AG09309 (cell line): ENCODE results near the gene KIF14.

ENCODE experiments used
- DNase-seq: peaks from one replicate; pipeline ENCODE4 v3.0.0-alpha.2; 2010; ENCODE audit warnings: low read depth
- H3K4me3 ChIP-seq: 2 replicates; pipeline ENCODE4 v1.5.1; 2011; ENCODE audit warnings: mild to moderate bottlenecking, low read depth, low read length, moderate library complexity; ENCODE audit not compliant: control insufficient read depth
- TF ChIP-seq, protein P1 (sequence below): IDR thresholded peaks from 2 replicates; pipeline ENCODE4 v1.5.1; 2011; ENCODE audit warnings: mild to moderate bottlenecking, low read depth, low read length, inconsistent platforms; ENCODE audit not compliant: insufficient read depth, control insufficient read depth; ENCODE audit errors: missing control alignments

The KIF14 gene

DNA sequence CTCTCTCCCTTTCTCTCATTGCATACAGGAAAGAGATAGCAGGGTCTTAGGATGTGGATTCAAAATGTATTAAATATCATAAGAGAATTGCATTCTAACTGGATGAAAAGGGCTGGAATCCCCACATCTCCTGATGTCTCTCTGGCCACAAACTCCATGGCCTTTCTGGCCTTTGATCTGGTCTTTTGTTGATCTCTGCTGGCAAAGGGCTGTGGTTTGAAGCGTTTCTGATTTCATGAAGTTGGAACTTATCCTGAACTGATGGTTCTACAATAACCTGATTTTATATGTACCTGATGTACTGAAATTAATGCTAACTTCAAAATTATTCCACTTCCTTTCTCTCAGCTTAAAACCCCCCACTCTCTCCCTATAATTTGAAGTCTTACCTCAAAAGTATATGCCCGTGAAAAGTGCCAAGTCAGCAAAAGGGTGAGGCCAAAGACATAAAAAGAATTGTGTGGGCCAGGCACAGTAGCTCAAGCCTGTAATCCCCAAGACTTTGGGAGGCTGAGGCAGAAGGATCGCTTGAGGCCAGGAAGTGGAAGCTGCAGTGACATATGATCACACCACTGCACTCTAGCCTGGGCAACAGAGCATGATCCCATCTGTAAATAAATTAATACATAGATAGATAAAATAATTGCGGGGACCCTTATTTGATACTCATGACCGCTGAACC lies 6.4 kb upstream of the KIF14 start:
- DNase-seq = no peak
- TF ChIP-seq, protein P1, sequence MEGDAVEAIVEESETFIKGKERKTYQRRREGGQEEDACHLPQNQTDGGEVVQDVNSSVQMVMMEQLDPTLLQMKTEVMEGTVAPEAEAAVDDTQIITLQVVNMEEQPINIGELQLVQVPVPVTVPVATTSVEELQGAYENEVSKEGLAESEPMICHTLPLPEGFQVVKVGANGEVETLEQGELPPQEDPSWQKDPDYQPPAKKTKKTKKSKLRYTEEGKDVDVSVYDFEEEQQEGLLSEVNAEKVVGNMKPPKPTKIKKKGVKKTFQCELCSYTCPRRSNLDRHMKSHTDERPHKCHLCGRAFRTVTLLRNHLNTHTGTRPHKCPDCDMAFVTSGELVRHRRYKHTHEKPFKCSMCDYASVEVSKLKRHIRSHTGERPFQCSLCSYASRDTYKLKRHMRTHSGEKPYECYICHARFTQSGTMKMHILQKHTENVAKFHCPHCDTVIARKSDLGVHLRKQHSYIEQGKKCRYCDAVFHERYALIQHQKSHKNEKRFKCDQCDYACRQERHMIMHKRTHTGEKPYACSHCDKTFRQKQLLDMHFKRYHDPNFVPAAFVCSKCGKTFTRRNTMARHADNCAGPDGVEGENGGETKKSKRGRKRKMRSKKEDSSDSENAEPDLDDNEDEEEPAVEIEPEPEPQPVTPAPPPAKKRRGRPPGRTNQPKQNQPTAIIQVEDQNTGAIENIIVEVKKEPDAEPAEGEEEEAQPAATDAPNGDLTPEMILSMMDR = no peak
- H3K4me3 ChIP-seq = no peak overlapping the region

DNA sequence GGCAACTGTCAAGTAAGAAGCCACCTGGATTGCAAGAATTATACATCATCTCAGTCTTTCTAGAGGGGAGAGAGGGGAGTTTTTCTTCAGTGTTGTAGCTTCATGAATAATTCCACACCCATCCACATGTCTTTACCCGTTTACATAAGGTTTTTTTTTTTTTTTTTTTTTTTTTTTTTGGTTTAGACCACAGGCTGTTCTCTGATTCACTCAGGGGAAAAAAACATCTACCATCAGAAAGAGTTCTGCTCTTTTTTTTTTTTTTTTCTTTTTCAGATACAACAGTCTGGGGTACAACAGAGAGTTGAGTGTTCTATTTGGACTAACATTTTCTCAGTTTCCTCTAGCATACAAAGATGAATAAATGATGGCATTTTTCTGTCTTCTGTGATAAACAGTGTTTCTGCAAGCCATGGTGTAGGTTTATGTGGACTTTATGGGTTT lies 4.9 kb upstream of the KIF14 start:
- DNase-seq = no peak
- TF ChIP-seq, protein P1 = no peak
- no peak overlapping the region for H3K4me3 ChIP-seq

DNA sequence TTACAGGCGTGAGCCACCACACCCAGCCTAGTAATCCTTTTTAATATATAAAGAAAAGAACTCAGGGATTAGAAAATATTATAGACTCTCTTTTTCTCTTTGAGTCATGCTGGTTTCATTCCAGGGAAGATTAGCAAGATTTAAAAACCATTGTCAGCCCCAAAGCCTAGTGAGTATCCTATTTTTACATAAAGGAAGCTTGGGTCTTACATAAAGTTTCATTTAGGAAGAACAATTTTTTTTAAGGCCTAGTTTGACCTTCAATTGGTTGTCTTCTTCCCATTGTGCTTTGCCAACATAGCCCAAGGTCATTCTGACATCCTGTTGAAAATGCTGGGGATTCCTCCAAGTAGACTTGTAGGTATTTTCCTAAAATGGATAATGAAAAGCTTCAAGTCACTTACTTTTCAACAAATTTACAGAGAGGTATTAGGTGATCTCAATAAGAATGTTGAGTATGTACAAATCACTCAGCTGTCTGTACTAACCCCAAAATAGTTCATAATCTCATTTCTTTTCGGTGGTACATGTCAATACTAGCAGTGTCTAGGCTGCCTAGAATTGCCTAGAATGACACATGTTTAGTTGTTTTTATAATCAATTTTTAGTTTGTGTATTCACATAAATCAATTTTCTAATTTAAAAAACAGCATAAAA lies 4.3 kb upstream of the KIF14 start:
- DNase-seq = no peak
- TF ChIP-seq, protein P1 = no peak
- no peak overlapping the region for H3K4me3 ChIP-seq

DNA sequence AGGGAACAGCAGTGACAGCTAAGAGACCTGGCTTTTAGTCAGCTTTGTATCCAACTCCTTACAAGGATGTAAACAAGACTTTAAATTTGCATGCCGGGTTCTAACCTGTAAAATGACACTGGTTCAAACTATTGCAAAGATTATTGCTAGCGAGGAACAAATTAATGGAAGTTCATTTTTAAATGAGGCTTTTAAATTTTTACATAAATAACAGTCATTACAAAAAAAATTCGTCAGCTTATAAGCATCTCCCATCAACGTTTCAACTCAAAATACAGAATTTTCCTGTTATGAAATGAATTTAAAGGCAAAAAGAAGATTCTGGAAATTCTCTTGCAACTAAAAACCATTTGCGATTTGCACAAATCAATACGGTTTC lies 668 bp downstream of the KIF14 start:
- peak overlapping the region; percentile 70 for H3K4me3 ChIP-seq
- TF ChIP-seq, protein P1 = no peak
- DNase-seq = no peak

DNA sequence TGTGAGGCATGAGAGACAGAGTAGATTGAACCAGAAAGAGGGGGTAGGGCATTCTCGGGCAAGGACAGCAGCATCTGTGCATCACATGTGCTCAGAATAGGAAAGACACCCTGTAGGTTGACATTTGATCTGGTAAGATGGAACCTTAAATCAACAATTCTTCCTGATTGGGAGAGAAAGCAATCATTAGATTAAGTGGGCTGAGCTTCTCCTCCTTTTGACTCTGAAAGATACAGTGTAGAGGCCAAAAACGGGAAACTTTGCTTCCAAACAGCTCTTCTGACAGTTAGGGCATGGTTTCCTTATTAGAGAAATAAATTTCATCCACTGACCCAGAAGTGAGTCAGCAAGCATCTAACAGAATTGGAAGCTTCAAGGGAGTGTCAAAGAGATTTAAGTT lies 9.7 kb downstream of the KIF14 start:
- H3K4me3 ChIP-seq = no peak overlapping the region
- DNase-seq = no peak
- TF ChIP-seq, protein P1 = no peak

DNA sequence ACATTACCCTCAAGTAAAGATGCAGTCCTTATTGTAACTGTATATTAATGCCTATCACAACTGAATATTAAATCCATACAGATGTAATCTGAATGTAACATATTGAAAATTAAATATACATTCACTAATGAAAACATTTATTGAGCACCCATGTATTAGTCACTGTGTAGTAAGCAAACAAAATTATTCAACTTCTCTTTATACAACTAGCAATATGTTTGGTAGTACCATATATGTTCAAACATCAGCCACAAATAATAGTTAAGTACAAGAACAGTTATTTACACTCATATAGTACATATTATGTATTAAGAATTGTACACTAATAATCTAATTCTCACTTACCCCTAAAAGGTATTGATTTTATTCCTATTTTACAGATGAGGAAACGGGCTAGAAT lies 17.9 kb downstream of the KIF14 start:
- TF ChIP-seq, protein P1 = no peak
- H3K4me3 ChIP-seq = no peak overlapping the region
- no peak for DNase-seq

DNA sequence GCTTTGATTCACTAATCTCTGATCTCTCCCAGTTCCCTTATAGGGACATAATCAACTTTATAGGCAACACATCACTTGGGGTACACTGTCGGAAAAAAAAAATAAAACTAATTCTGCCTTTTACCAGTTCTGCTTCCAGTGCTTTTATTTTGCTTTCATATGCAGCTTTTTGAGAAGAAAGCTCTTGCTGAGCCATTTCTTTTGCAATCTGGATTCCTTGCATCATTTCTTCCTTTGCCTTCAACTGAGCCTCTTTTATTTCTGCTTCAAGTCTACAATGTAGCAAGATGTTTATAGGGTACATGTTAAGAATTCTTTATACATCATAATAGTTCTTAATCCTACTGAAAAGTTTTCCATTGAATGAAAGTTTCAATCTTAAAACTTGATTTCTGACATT lies 30.6 kb downstream of the KIF14 start:
- TF ChIP-seq, protein P1 = no peak
- no peak for DNase-seq
- no peak overlapping the region for H3K4me3 ChIP-seq
